ENCODE results near the gene PHC1. TPM values are rescaled to one million over a fixed set of nuclear protein-coding genes. Genes with fewer than 3 reads are reported as not detected.
"Not testable (repeated sequence)": the region's sequence is repeated elsewhere in the genome, so short reads cannot be mapped to it uniquely, and the experiment has no call there.

The PHC1 gene
- total RNA-seq, 1 experiment from 2014 or later = 27.9 TPM

GRCh38 chr12:8894986-8895385 lies 19.3 kb upstream of the PHC1 start:
- Mint-ChIP-seq H3K27me3 (ENCODE audit: unreplicated experiment) (no peaks in the 10 kb centered on the region), H3K36me3 (ENCODE audit: insufficient read depth, unreplicated experiment) (no peaks in the 10 kb centered on the region), H3K27ac (ENCODE audit: unreplicated experiment) (no peak overlapping the region), H3K4me3 (ENCODE audit: low read depth, unreplicated experiment) (no peak overlapping the region), H3K4me1 (ENCODE audit: low read depth, unreplicated experiment) (no peaks in the 10 kb centered on the region), H3K9me3 (ENCODE audit: low read depth, unreplicated experiment) (no peaks in the 10 kb centered on the region)
- DNase-seq = no peak
- CTCF ChIA-PET = no interaction called here
- intact Hi-C loops (cut with micrococcal nuclease; ENCODE audit: unreplicated experiment) = loop anchor here (10.0 kb wide), 1 partner anchor 350 kb away; the partner anchor contains the start of gene CLEC4E
- no peak for TF ChIP-seq CTCF (IDR thresholded peaks at IDR 0.05; ENCODE audit: unreplicated experiment)
- BruUV-seq (replicated peaks) = no TSS peak

DNA sequence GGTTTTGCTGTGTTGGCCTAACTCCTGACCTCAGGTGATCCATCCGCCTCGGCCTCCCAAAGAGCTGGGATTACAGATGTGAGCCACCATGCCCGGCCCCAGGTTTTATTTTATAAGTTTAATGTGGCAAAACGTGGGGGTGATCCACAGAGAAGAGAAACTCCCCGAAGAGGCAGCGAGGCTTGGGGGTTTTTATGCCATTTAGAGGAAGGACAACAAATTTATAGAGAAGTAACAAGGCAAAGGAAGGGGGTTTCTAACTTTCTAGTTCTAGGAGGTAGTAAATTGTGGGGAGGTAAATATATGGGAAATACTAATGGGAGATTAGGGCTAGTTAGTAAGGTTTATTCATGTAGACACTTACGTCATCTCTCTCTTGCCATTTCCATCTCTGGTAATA lies 17.2 kb upstream of the PHC1 start:
- Mint-ChIP-seq H3K27me3 (ENCODE audit: unreplicated experiment) (no peaks in the 10 kb centered on the region), H3K4me3 (ENCODE audit: low read depth, unreplicated experiment) (no peak overlapping the region), H3K9me3 (ENCODE audit: low read depth, unreplicated experiment) (no peaks in the 10 kb centered on the region), H3K27ac (ENCODE audit: unreplicated experiment) (no peak overlapping the region), H3K36me3 (ENCODE audit: insufficient read depth, unreplicated experiment) (no peaks in the 10 kb centered on the region), H3K4me1 (ENCODE audit: low read depth, unreplicated experiment) (no peaks in the 10 kb centered on the region)
- no peak for TF ChIP-seq CTCF (IDR thresholded peaks at IDR 0.05; ENCODE audit: unreplicated experiment)
- DNase-seq = no peak
- CTCF ChIA-PET = interaction anchor here (0.5 kb wide), 1 partner anchor 856 kb away, joined by 3 read pairs; no protein-coding TSS in a partner anchor
- no TSS peak for BruUV-seq (replicated peaks)
- intact Hi-C loops (cut with micrococcal nuclease; ENCODE audit: unreplicated experiment) = loop anchor here (10.0 kb wide), 1 partner anchor 352 kb away; the partner anchor contains the start of gene CLEC4E

DNA sequence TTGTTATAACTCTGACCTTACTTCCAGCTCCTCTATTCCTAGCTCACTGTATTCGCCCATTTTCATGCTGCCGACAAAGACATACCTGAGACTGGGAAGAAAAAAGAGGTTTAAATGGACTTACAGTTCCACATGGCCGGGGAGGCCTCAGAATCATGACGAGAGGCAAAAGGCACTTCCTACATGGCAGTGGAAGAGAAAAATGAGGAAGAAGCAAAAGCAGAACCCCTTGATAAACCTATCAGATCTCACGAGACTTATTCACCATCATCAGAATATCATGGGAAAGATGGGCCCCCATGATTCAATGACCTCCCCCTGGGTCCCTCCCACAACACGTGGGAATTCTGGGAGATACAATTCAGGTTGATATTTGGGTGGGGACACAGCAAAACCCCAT lies 14.5 kb upstream of the PHC1 start:
- no peak overlapping the region for H3K4me3 Mint-ChIP-seq (ENCODE audit: low read depth, unreplicated experiment)
- BruUV-seq (replicated peaks) = no TSS peak
- DNase-seq = no peak
- no peaks in the 10 kb centered on the region for H3K27me3 Mint-ChIP-seq (ENCODE audit: unreplicated experiment)
- no peaks in the 10 kb centered on the region for H3K36me3 Mint-ChIP-seq (ENCODE audit: insufficient read depth, unreplicated experiment)
- intact Hi-C loops (cut with micrococcal nuclease; ENCODE audit: unreplicated experiment) = loop anchor here (10.0 kb wide), 1 partner anchor 355 kb away; the partner anchor contains the start of gene CLEC4E
- H3K9me3 Mint-ChIP-seq (ENCODE audit: low read depth, unreplicated experiment) = no peaks in the 10 kb centered on the region
- no peak for TF ChIP-seq CTCF (IDR thresholded peaks at IDR 0.05; ENCODE audit: unreplicated experiment)
- H3K27ac Mint-ChIP-seq (ENCODE audit: unreplicated experiment) = no peak overlapping the region
- CTCF ChIA-PET = no interaction called here
- H3K4me1 Mint-ChIP-seq (ENCODE audit: low read depth, unreplicated experiment) = no peaks in the 10 kb centered on the region

DNA sequence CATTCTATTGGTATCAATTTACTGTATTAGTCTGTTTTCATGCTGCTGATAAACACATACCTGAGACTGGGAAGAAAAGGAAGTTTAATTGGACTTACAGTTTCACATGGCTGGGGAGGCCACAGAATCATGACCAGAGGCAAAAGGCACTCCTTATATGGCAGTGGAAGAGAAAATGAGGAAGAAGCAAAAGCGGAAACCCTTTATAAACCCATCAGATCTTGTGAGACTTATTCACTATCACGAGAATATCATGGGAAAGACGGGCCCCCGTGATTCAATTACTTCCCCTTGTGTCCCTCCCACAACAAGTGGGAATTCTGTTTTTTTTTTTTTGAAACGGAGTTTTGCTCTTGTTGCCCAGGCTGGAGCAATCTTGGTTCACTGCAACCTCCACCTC lies 11.6 kb upstream of the PHC1 start:
- intact Hi-C loops (cut with micrococcal nuclease; ENCODE audit: unreplicated experiment); H3K4me1 Mint-ChIP-seq (ENCODE audit: low read depth, unreplicated experiment); DNase-seq; H3K27me3 Mint-ChIP-seq (ENCODE audit: unreplicated experiment); H3K9me3 Mint-ChIP-seq (ENCODE audit: low read depth, unreplicated experiment); H3K36me3 Mint-ChIP-seq (ENCODE audit: insufficient read depth, unreplicated experiment); H3K27ac Mint-ChIP-seq (ENCODE audit: unreplicated experiment); H3K4me3 Mint-ChIP-seq (ENCODE audit: low read depth, unreplicated experiment); CTCF ChIA-PET; BruUV-seq (replicated peaks): not testable (repeated sequence)

DNA sequence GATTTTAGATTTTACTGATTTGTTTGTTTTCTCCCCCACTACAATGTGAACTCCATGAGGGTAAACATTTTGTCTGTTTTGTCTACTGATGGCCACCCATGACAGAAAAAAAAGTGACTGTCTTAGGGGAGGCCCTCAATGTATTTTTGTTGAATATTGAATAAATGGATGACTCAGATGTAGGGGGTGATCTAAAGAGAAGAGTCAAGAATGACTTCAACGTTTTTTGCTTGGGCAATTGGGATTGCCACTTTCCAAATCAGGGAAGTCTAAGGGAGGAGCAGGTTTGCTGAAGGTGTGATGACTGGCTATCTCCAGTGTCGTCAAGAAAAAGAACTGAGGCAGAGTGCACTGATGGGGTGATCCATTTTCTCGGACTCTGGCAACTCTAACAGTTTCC lies 10.7 kb upstream of the PHC1 start:
- no peaks in the 10 kb centered on the region for H3K4me1 Mint-ChIP-seq (ENCODE audit: low read depth, unreplicated experiment)
- CTCF ChIA-PET = no interaction called here
- H3K27ac Mint-ChIP-seq (ENCODE audit: unreplicated experiment) = no peak overlapping the region
- TF ChIP-seq CTCF (IDR thresholded peaks at IDR 0.05; ENCODE audit: unreplicated experiment) = no peak
- intact Hi-C loops (cut with micrococcal nuclease; ENCODE audit: unreplicated experiment) = no loop called here
- BruUV-seq (replicated peaks) = no TSS peak
- H3K4me3 Mint-ChIP-seq (ENCODE audit: low read depth, unreplicated experiment) = no peak overlapping the region
- no peaks in the 10 kb centered on the region for H3K27me3 Mint-ChIP-seq (ENCODE audit: unreplicated experiment)
- DNase-seq = no peak
- no peaks in the 10 kb centered on the region for H3K36me3 Mint-ChIP-seq (ENCODE audit: insufficient read depth, unreplicated experiment)
- H3K9me3 Mint-ChIP-seq (ENCODE audit: low read depth, unreplicated experiment) = no peaks in the 10 kb centered on the region
